HG03469 (cell line): ENCODE data around the gene KDM5A.

Experiments used
- ATAC-seq: cut with Tn5 transposase; IDR thresholded peaks from one replicate; pipeline ENCODE4 v1.9.1; 2021; ENCODE audit warnings: mild to moderate bottlenecking, moderate library complexity, moderate number of reproducible peaks; ENCODE audit not compliant: unreplicated experiment

KDM5A gene

DNA sequence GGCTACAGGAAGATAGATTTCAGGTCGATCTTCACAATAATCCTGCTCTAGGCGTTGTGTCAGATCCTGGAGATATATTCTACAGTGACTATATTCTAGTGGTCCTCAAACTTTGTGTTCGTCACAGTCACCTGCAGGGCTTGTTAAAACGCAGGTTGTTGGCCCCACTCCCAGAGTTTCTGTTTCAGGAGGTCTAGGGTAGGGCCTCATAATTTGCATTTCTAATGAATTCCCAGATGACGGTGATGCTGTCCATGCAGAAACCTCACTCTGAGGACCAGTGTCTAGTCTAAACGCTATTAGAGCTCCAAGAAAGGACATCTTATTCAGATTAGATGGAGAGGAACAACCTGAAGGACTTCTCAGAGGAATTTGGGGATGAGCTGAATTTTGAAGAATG, 113.3 kb downstream of the KDM5A start:
- no peak for ATAC-seq

GRCh38 chr12:273382-273781, 115.7 kb downstream of the KDM5A start:
- ATAC-seq, result no peak

GRCh38 chr12:272942-273341, 116.2 kb downstream of the KDM5A start:
- no peak for ATAC-seq

- ATAC-seq, result no peak
Measured at GRCh38 chr12:271161-271560, 118.0 kb downstream of the KDM5A start.

GRCh38 chr12:269191-269590, 119.9 kb downstream of the KDM5A start:
- no peak for ATAC-seq

DNA sequence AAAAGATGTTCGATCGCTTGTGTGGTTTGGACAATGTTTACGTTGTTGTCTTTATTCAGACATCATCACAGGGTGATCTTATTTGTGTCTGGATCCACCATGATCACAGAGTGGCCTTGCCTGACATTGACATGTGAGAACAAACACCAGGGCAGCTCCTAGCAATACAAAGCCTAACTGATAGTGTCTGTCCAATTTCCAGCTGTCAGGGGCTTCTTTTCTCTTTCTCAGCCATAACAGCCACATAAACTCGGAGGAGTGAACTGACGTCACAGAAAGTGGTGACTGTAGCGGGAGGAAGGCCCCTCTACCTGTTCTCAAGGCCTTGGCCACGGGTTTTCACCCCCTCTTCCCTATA, 120.7 kb downstream of the KDM5A start:
- ATAC-seq, result no peak

DNA sequence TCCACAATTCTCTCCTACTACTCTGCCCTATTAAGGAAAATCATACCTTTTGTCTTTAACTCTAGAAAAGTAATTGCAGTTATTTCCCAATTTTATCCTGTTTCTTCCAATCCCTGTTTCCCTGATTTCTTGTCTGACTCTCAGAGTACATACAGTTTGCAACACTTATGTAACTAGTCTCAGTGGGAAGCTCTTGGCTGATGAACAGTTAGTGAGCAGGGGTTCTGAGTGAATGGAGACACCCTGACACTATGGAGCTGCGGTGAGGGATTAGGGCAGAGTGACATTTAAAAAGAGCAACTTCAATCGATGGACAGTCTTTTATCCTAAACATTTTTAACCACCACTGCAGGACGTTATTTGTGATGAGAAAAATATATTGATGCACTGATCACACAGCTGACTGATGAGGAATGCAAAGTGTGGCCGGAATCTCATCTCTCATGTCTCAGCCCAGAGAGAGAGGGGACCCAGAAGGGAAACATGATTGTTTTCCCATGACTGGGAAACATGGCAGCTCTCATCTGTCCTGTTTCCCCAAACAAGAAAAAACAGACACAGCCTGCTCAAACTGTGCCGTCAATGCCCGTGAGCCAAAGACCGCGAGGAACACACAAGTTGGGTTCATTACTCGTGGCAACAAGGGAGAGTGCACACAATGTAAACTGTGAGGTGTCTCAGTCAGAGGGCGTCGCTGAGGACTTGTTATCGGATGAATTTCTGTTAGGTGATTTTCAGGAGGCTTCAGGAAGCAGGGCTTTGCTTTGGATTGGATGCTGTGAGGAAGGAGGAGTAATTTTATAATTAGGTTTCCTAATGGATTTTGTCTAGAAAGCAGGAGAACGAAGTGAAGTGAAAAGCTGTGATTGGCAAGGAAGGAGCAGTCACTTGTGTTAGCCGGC, 121.3 kb downstream of the KDM5A start:
- ATAC-seq, result no peak

DNA sequence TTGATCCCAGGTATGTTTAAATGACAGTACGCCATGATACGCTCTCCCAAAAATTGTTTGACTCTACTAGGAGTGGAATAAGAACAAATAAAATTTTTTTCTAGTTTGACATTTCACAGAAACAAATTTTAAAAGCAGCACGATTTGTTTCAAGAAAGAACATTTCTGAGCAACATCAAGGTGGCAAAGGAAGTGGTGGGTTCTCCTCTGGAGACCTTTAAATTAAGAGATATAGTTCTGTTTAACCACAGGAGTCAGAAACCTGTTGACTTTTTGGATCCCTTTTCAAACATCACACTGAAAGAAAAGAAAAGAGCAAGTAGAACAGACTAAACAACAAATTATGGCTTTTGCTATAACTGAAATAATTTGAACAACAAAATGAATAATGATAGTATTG, 124.0 kb downstream of the KDM5A start:
- ATAC-seq, result no peak

DNA sequence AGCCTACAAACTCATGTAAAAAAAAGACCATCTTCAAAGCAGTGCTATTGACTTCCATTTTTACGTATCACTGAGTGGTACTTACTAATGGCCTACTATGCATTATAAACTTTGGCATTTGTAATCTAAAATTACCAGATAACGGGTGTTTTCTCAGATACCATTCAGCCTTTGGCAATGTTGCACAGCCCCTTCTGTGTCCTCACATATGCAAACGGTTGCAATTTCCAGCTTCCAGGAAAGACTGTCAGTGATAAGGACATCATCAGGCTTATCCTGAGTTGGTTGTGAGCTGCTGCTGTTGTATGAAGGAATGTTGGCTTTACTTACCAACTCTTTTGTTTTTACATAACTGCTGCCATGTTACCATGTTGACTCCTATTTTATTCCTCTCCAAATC, 124.9 kb downstream of the KDM5A start:
- no peak for ATAC-seq

GRCh38 chr12:263574-263973, 125.5 kb downstream of the KDM5A start:
- no peak for ATAC-seq

DNA sequence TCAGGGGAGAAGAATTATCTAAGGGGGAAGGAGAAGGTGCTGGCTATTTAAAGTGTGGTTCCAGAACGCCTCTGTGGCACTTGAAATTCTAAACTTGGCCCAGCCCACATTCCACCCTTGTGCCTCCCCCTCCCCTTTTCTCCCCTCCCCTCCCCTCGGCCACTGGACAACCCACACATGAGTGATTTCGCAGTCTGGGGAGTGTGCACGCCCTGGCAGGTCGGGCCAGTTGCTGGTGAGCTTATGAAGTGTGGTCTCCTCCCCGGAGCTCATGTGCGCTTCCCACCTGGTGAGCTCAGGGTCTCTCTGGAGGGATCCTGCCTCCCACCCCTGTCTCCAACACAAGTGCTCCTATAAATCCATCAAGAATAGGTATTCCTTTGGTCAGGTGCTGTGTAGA, 126.3 kb downstream of the KDM5A start, which contains the start of gene SLC6A13:
Gene SLC6A13, minus strand, starts transcription at position 20 of the 400 bp plus-strand sequence. CDS start 2,784 bp downstream, outside the sequence.
- no peak for ATAC-seq

- ATAC-seq, result no peak
Measured at GRCh38 chr12:262113-262512, 127.0 kb downstream of the KDM5A start.

- no peak for ATAC-seq
Measured at GRCh38 chr12:257521-258321, 131.4 kb downstream of the KDM5A start.

DNA sequence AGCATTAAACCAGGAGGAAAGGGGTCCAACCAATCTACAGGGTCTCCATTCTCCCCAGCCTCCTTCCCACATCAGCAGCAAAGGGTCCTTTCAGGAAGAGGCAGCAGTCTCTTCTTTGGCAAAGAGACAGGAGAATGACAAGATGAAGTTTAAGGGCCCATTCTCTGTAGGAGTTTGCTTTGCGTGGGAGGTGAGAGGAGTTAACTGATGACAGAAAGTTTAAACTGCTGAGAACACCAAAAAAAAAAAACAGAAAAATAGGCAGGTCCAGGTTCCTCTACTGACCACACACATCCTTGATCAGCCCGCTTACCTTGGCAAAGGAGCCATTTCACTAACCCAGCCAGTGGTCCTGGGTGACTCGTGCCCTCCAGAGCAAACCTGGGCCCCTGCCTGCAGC, 132.2 kb downstream of the KDM5A start:
- ATAC-seq, result no peak

DNA sequence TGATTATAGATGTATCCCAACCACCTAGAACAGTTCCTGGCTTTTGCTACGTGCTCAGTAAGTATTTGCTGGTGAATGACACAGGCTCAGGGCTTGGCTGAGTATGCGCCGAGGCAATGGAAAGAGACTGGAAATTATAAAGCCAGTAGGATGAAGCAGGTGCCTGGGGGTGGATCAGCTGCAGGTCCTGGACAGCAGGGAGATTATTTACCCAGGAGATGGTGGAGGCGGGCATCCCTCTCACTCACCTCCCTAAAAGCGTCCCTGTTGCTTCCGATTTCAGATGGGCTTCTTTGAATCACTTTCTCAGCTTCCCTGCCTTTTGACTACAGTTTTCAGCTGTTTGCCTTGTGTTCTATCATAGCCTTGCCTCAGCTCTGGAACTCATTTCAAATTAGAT, 132.9 kb downstream of the KDM5A start:
- ATAC-seq, result no peak

GRCh38 chr12:254912-255311, 134.2 kb downstream of the KDM5A start:
- no peak for ATAC-seq

GRCh38 chr12:254039-254438, 135.1 kb downstream of the KDM5A start:
- ATAC-seq, result no peak

GRCh38 chr12:253116-253831, 135.8 kb downstream of the KDM5A start:
- ATAC-seq, result no peak

- ATAC-seq, result no peak
Measured at GRCh38 chr12:252636-253035, 136.5 kb downstream of the KDM5A start.

DNA sequence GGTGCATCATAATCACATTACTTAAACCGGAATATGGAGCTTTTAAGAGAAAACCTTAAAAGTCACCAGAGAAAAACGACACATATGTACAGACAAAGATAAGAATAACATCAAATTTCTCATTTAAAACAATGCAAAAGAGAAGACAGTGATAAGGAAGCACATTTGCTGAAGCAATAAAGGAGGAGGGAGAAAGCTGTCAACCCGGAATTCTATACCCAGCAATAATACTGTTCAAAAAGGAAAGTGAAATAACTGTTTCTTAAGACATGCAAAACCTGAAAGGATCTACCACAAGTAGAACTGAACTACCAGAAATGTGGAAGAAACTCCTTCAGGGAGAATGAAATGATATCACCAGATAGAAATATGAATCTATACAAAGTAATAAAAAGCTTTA, 141.8 kb downstream of the KDM5A start:
- ATAC-seq, result no peak

- no peak for ATAC-seq
Measured at GRCh38 chr12:243381-243780, 145.7 kb downstream of the KDM5A start.
